WTC11 (cell line): Measurements from ENCODE around the gene MTCL1. TPM values are rescaled to one million over a fixed set of nuclear protein-coding genes. Genes with fewer than 3 reads are reported as not detected.

Source experiments
- ATAC-seq: fragments of 200-7000 bp; cut with Tn5 transposase; 2 replicates; pipeline ENCODE4 v1.10.0; 2021; ENCODE audit warnings: mild to moderate bottlenecking, moderate library complexity
- CTCF ChIA-PET: fragments of 300-600 bp; sonication (Branson Sonifier 250); formaldehyde crosslinking; loops from one replicate; lab custom pipeline; 2021; ENCODE audit warnings: antibody characterized with exemption; lab: Charles Lee
- POLR2A ChIA-PET: fragments of 350-600 bp; sonication (Branson Sonifier 250); formaldehyde crosslinking; loops from one replicate; lab custom pipeline; 2021; ENCODE audit warnings: antibody characterized with exemption; lab: Charles Lee
- DNase-seq: peaks from one replicate; pipeline ENCODE4 v3.0.0; 2021; ENCODE audit warnings: low spot score
- H3K27ac Mint-ChIP-seq: 2 replicates; pipeline ENCODE4 v1.8.0; 2021; ENCODE audit warnings: mixed read lengths
- H3K27me3 Mint-ChIP-seq: 2 replicates; pipeline ENCODE4 v1.8.0; 2021; ENCODE audit warnings: low read depth, mild to moderate bottlenecking, moderate library complexity, mixed read lengths
- H3K36me3 Mint-ChIP-seq: 2 replicates; pipeline ENCODE4 v1.8.0; 2021; ENCODE audit warnings: mixed read lengths
- H3K4me1 Mint-ChIP-seq: 2 replicates; pipeline ENCODE4 v1.8.0; 2022; ENCODE audit warnings: mixed read lengths
- H3K4me3 Mint-ChIP-seq: 2 replicates; pipeline ENCODE4 v1.8.0; 2021; ENCODE audit warnings: mild to moderate bottlenecking, moderate library complexity, mixed read lengths
- H3K9me3 Mint-ChIP-seq: 2 replicates; pipeline ENCODE4 v1.8.0; 2021; ENCODE audit warnings: mixed read lengths
- EMX1 ChIP-seq: fragments of 250-450 bp; sonication (Bioruptor Pico); IDR thresholded peaks from 2 replicates; pipeline ENCODE4 v1.8.0; 2021; ENCODE audit warnings: mild to moderate bottlenecking
- ESRRA ChIP-seq: sonication (generic); formaldehyde crosslinking; IDR thresholded peaks from 2 replicates; pipeline ENCODE4 v1.8.1; 2022; ENCODE audit warnings: mild to moderate bottlenecking, missing genetic modification reagents, borderline replicate concordance
- FOXK1 ChIP-seq: sonication (generic); formaldehyde crosslinking; IDR thresholded peaks from 2 replicates; pipeline ENCODE4 v1.8.0; 2022; ENCODE audit warnings: mild to moderate bottlenecking, moderate library complexity, missing genetic modification reagents
- GABPB1 ChIP-seq: sonication (generic); formaldehyde crosslinking; IDR thresholded peaks from 2 replicates; pipeline ENCODE4 v1.8.1; 2023; ENCODE audit warnings: mild to moderate bottlenecking, missing genetic modification reagents
- GRHL2 ChIP-seq: fragments of 250-450 bp; sonication (Bioruptor Pico); IDR thresholded peaks from 2 replicates; pipeline ENCODE4 v1.8.0; 2022; ENCODE audit warnings: mild to moderate bottlenecking, moderate library complexity; ENCODE audit not compliant: insufficient replicate concordance, severe bottlenecking
- GTF2I ChIP-seq: fragments of 250-450 bp; sonication (Bioruptor Pico); conservative IDR thresholded peaks from 2 replicates; pipeline ENCODE4 v1.4.0; 2021; ENCODE audit warnings: mild to moderate bottlenecking
- JAZF1 ChIP-seq: fragments of 250-450 bp; sonication (Bioruptor Pico); IDR thresholded peaks from 2 replicates; pipeline ENCODE4 v1.9.0; 2021; ENCODE audit warnings: moderate library complexity, mild to moderate bottlenecking, inconsistent platforms
- JUN ChIP-seq: sonication (generic); formaldehyde crosslinking; IDR thresholded peaks from 2 replicates; pipeline ENCODE4 v1.8.0; 2023; ENCODE audit warnings: mild to moderate bottlenecking, missing genetic modification reagents
- KAT7 ChIP-seq: sonication (generic); formaldehyde crosslinking; IDR thresholded peaks from 2 replicates; pipeline ENCODE4 v1.8.1; 2023; ENCODE audit warnings: missing genetic modification reagents, mild to moderate bottlenecking, borderline replicate concordance
- NFATC4 ChIP-seq: fragments of 250-450 bp; sonication (Bioruptor Pico); IDR thresholded peaks from 2 replicates; pipeline ENCODE4 v1.9.0; 2021; ENCODE audit warnings: mild to moderate bottlenecking
- NR2C2 ChIP-seq: sonication (generic); formaldehyde crosslinking; IDR thresholded peaks from 2 replicates; pipeline ENCODE4 v1.8.0; 2022; ENCODE audit warnings: mild to moderate bottlenecking, missing genetic modification reagents
- PRRX2 ChIP-seq: fragments of 250-450 bp; sonication (Bioruptor Pico); IDR thresholded peaks from 2 replicates; pipeline ENCODE4 v1.8.0; 2021; ENCODE audit warnings: mild to moderate bottlenecking
- SMAD3 ChIP-seq: sonication (generic); formaldehyde crosslinking; IDR thresholded peaks from 2 replicates; pipeline ENCODE4 v1.8.0; 2022; ENCODE audit warnings: missing genetic modification reagents, mild to moderate bottlenecking, borderline replicate concordance
- SOX15 ChIP-seq: fragments of 250-450 bp; sonication (Bioruptor Pico); IDR thresholded peaks from 2 replicates; pipeline ENCODE4 v1.9.0; 2021; ENCODE audit warnings: mild to moderate bottlenecking
- SP1 ChIP-seq: sonication (generic); formaldehyde crosslinking; conservative IDR thresholded peaks from 2 replicates; pipeline ENCODE4 v1.8.1; 2022; ENCODE audit warnings: missing genetic modification reagents
- ZNF121 ChIP-seq: sonication (generic); formaldehyde crosslinking; IDR thresholded peaks from 2 replicates; pipeline ENCODE4 v1.8.0; 2023; ENCODE audit warnings: missing genetic modification reagents
- ZNF232 ChIP-seq: sonication (generic); formaldehyde crosslinking; IDR thresholded peaks from 2 replicates; pipeline ENCODE4 v1.8.0; 2022; ENCODE audit warnings: mild to moderate bottlenecking, missing genetic modification reagents
- ZNF263 ChIP-seq: sonication (generic); formaldehyde crosslinking; IDR thresholded peaks from 2 replicates; pipeline ENCODE4 v1.8.1; 2022; ENCODE audit warnings: low read depth, mild to moderate bottlenecking, moderate library complexity, missing genetic modification reagents
- ZNF317 ChIP-seq: sonication (generic); formaldehyde crosslinking; IDR thresholded peaks from 2 replicates; pipeline ENCODE4 v1.8.1; 2023; ENCODE audit warnings: low read depth, mild to moderate bottlenecking, moderate library complexity, missing genetic modification reagents, borderline replicate concordance
- ZNF423 ChIP-seq: fragments of 250-450 bp; sonication (Bioruptor Pico); IDR thresholded peaks from 2 replicates; pipeline ENCODE4 v2.1.2; 2022; ENCODE audit warnings: mild to moderate bottlenecking, moderate library complexity
- total RNA-seq: library from RNA; stranded (reverse); gene quantifications from 3 replicates; pipeline ENCODE4 v1.2.3, GENCODE V29; 2021
- TF ChIP-seq, protein P1 (sequence below): fragments of 250-450 bp; sonication (Bioruptor Pico); IDR thresholded peaks from 2 replicates; pipeline ENCODE4 v1.9.0; 2021; ENCODE audit warnings: mild to moderate bottlenecking, borderline replicate concordance
- TF ChIP-seq, protein P2 (sequence below): sonication (generic); formaldehyde crosslinking; IDR thresholded peaks from 2 replicates; pipeline ENCODE4 v1.8.1; 2022; ENCODE audit warnings: low read depth, mild to moderate bottlenecking, moderate library complexity, missing genetic modification reagents, borderline replicate concordance
- TF ChIP-seq, protein P3 (sequence below): sonication (generic); formaldehyde crosslinking; IDR thresholded peaks from 2 replicates; pipeline ENCODE4 v1.8.1; 2023; ENCODE audit warnings: mild to moderate bottlenecking, missing genetic modification reagents, moderate library complexity
- TF ChIP-seq, protein P4 (sequence below): fragments of 250-450 bp; sonication (Bioruptor Pico); IDR thresholded peaks from 2 replicates; pipeline ENCODE4 v2.1.2; 2022; ENCODE audit warnings: mild to moderate bottlenecking, moderate library complexity

MTCL1 gene
- total RNA-seq, 1 experiment from 2014 or later = 64.3 TPM

DNA sequence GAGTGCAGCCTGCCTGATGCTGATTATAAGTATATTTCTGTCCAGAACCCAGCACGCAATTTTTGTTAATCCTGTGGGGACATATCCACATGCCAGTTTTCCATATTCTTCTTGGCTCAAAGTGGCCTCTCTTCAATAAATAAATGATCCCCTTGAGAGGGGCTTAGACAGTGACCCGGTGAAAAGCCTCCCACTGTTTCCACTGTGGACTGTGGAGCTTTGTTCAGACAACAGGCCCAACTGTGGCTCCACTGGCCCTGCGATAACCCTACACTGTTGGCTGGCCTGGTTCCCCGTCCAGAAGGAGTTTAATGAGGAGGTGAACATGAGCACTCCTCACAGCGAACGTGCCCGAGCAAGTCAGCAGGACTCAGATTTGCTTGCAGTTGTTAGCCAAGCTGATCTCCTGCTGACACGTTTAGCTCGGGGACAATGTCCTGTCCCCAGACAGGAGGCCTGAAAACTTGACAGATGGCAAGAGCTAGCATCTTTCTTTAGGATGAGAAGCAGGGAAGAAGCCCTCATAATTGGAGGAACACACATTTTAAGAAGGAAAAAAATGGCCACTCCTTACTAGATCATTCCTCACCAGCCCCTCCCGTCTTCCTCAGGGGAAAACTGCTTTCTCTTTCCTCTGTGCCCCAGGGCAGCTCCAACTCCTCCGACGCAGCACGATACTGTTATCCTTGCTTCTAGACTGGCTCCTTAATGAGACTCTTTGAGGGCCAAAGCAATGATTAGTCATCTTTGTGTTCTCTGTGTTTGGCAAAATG lies 20.0 kb upstream of the MTCL1 start:
- H3K4me3 Mint-ChIP-seq = no peak overlapping the region
- ChIA-PET POLR2A (no interaction called here), CTCF (interaction anchor here (4.6 kb wide), 1 partner anchor 11 kb away, joined by 20 read pairs; no protein-coding TSS in a partner anchor)
- H3K27ac Mint-ChIP-seq = peak overlapping the region; percentile 67
- DNase-seq (no peak), ATAC-seq (peak; percentile 51; the same call in 1 of the 2 replicates)
- no peak for TF ChIP-seq JUN
- TF ChIP-seq NFATC4 (CRISPR knock-in tag) = no peak
- TF ChIP-seq ESRRA = no peak
- no peak for TF ChIP-seq ZNF121
- no peak for TF ChIP-seq KAT7 (CRISPR knock-in tag)
- no peak for TF ChIP-seq GTF2I
- TF ChIP-seq PRRX2 (CRISPR knock-in tag) = no peak
- TF ChIP-seq SOX15 (CRISPR knock-in tag) = no peak
- H3K9me3 Mint-ChIP-seq = no peaks in the 10 kb centered on the region
- H3K4me1 Mint-ChIP-seq = peaks cover 42% of the 10 kb centered on the region
- no peaks in the 10 kb centered on the region for H3K36me3 Mint-ChIP-seq
- no peaks in the 10 kb centered on the region; the same call in 1 of the 2 replicates for H3K27me3 Mint-ChIP-seq

DNA sequence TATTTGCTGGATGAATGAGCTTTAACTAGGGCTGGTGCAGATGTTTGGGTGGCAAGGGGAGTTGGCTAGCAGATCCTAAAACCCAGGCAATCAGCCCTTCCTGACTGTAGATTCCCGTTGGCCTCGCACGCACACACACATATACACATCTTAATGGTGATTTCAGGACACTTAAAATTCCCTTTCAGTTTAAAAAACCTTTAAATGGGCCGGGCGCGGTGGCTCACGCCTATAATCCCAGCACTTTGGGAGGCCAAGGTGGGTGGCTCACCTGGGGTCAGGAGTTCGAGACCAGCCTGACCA lies 19.5 kb upstream of the MTCL1 start:
- no peaks in the 10 kb centered on the region; the same call in 1 of the 2 replicates for H3K27me3 Mint-ChIP-seq
- TF ChIP-seq ZNF263 (CRISPR knock-in tag) (no peak), ZNF232 (CRISPR knock-in tag) (no peak), SP1 (CRISPR knock-in tag) (no peak), GABPB1 (no peak), ZNF121 (no peak), EMX1 (no peak), FOXK1 (CRISPR knock-in tag) (no peak)
- TF ChIP-seq, protein P1, sequence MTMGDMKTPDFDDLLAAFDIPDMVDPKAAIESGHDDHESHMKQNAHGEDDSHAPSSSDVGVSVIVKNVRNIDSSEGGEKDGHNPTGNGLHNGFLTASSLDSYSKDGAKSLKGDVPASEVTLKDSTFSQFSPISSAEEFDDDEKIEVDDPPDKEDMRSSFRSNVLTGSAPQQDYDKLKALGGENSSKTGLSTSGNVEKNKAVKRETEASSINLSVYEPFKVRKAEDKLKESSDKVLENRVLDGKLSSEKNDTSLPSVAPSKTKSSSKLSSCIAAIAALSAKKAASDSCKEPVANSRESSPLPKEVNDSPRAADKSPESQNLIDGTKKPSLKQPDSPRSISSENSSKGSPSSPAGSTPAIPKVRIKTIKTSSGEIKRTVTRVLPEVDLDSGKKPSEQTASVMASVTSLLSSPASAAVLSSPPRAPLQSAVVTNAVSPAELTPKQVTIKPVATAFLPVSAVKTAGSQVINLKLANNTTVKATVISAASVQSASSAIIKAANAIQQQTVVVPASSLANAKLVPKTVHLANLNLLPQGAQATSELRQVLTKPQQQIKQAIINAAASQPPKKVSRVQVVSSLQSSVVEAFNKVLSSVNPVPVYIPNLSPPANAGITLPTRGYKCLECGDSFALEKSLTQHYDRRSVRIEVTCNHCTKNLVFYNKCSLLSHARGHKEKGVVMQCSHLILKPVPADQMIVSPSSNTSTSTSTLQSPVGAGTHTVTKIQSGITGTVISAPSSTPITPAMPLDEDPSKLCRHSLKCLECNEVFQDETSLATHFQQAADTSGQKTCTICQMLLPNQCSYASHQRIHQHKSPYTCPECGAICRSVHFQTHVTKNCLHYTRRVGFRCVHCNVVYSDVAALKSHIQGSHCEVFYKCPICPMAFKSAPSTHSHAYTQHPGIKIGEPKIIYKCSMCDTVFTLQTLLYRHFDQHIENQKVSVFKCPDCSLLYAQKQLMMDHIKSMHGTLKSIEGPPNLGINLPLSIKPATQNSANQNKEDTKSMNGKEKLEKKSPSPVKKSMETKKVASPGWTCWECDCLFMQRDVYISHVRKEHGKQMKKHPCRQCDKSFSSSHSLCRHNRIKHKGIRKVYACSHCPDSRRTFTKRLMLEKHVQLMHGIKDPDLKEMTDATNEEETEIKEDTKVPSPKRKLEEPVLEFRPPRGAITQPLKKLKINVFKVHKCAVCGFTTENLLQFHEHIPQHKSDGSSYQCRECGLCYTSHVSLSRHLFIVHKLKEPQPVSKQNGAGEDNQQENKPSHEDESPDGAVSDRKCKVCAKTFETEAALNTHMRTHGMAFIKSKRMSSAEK = no peak
- TF ChIP-seq, protein P2, sequence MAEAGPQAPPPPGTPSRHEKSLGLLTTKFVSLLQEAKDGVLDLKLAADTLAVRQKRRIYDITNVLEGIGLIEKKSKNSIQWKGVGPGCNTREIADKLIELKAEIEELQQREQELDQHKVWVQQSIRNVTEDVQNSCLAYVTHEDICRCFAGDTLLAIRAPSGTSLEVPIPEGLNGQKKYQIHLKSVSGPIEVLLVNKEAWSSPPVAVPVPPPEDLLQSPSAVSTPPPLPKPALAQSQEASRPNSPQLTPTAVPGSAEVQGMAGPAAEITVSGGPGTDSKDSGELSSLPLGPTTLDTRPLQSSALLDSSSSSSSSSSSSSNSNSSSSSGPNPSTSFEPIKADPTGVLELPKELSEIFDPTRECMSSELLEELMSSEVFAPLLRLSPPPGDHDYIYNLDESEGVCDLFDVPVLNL (CRISPR knock-in tag) = no peak
- TF ChIP-seq, all 79 proteins: peak for 0
- DNase-seq (no peak), ATAC-seq (no peak)
- Mint-ChIP-seq H3K4me1 (peaks cover 44% of the 10 kb centered on the region), H3K9me3 (no peaks in the 10 kb centered on the region), H3K36me3 (no peaks in the 10 kb centered on the region), H3K27ac (peak overlapping the region; percentile 67; the same call in 1 of the 2 replicates), H3K4me3 (no peak overlapping the region)
- ChIA-PET CTCF (interaction anchor here (4.6 kb wide), 1 partner anchor 11 kb away, joined by 20 read pairs; no protein-coding TSS in a partner anchor), POLR2A (no interaction called here)

DNA sequence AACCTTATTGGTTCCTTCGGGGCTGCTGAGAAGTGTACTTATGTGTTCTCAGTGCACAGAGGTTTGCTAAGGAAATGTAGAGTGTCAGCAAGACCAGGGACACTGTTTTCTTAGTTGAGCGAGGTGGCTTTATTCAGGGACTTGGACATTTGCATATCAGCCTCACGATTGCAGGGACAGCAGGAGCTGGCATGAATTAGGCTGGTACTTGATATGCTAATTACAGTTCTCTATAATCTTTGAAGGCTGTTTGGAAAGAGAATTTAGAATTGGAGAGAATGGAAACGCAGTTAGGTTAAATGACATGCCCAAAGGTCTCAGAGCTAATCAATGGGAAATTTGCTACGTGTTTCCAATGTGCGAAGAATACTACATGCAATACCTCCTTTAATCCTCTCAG lies 18.7 kb upstream of the MTCL1 start:
- Mint-ChIP-seq H3K27me3 (no peaks in the 10 kb centered on the region; the same call in 1 of the 2 replicates), H3K4me3 (no peak overlapping the region), H3K9me3 (no peaks in the 10 kb centered on the region), H3K36me3 (no peaks in the 10 kb centered on the region), H3K4me1 (peaks cover 44% of the 10 kb centered on the region), H3K27ac (peak overlapping the region; percentile 63; the same call in 1 of the 2 replicates)
- peak; percentile 33; the same call in 1 of the 2 replicates for ATAC-seq
- ChIA-PET CTCF (interaction anchor here (0.6 to 4.6 kb wide), 3 partner anchors 10 to 301 kb away, joined by 3 to 20 read pairs (median 4); no protein-coding TSS in a partner anchor), POLR2A (no interaction called here)
- no peak for DNase-seq
- TF ChIP-seq ZNF121 = no peak
- TF ChIP-seq, protein P3, sequence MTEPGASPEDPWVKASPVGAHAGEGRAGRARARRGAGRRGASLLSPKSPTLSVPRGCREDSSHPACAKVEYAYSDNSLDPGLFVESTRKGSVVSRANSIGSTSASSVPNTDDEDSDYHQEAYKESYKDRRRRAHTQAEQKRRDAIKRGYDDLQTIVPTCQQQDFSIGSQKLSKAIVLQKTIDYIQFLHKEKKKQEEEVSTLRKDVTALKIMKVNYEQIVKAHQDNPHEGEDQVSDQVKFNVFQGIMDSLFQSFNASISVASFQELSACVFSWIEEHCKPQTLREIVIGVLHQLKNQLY (CRISPR knock-in tag) = no peak
- TF ChIP-seq, protein P4, sequence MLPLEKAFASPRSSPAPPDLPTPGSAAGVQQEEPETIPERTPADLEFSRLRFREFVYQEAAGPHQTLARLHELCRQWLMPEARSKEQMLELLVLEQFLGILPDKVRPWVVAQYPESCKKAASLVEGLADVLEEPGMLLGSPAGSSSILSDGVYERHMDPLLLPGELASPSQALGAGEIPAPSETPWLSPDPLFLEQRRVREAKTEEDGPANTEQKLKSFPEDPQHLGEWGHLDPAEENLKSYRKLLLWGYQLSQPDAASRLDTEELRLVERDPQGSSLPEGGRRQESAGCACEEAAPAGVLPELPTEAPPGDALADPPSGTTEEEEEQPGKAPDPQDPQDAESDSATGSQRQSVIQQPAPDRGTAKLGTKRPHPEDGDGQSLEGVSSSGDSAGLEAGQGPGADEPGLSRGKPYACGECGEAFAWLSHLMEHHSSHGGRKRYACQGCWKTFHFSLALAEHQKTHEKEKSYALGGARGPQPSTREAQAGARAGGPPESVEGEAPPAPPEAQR (CRISPR knock-in tag) = no peak
- TF ChIP-seq JAZF1 = no peak
- no peak for TF ChIP-seq GRHL2 (CRISPR knock-in tag)
- TF ChIP-seq NR2C2 (CRISPR knock-in tag) = no peak
- TF ChIP-seq ZNF423 (CRISPR knock-in tag) = no peak
- no peak for TF ChIP-seq FOXK1 (CRISPR knock-in tag)
- TF ChIP-seq SMAD3 (CRISPR knock-in tag) = no peak
- no peak for TF ChIP-seq ZNF317 (CRISPR knock-in tag)
